IMR-90 (cell line): ENCODE data around the gene MPC1. TPM values are rescaled to one million over a fixed set of nuclear protein-coding genes. Genes with fewer than 3 reads are reported as not detected.

ENCODE experiments used
- ATAC-seq: fragments of 200-7000 bp; cut with Tn5 transposase; 2 replicates; pipeline ENCODE4 v1.9.1; 2020; ENCODE audit warnings: low read depth, mild to moderate bottlenecking, moderate library complexity
- BruUV-seq: library from RNA; stranded (reverse); fragments of 400-500 nt; replicated peaks from 2 replicates; lab custom pipeline; 2021; lab: Mats Ljungman, UMichigan
- CTCF ChIA-PET: fragments of 300-600 bp; formaldehyde crosslinking; extraction: SDS; loops from one replicate; lab custom pipeline; 2021; ENCODE audit warnings: antibody characterized with exemption; lab: Yijun Ruan, JAX
- POLR2A ChIA-PET: fragments of 300-600 bp; sonication (Branson Sonifier 250); formaldehyde crosslinking; loops from one replicate; lab custom pipeline; 2022; ENCODE audit warnings: antibody characterized with exemption; ENCODE audit not compliant: unreplicated experiment; lab: Charles Lee
- DNase-seq: peaks from one replicate; pipeline ENCODE4 v3.0.0; 2013
- H2AFZ ChIP-seq: replicated peaks from 2 replicates; pipeline ENCODE3; 2013; ENCODE audit warnings: low read length, mild to moderate bottlenecking; ENCODE audit not compliant: poor library complexity
- H2AK5ac ChIP-seq: 2 replicates; pipeline ENCODE4 v1.6.1; 2013; ENCODE audit warnings: low read depth, low read length, inconsistent platforms
- H2AK9ac ChIP-seq: replicated peaks from 2 replicates; pipeline ENCODE3; 2013; ENCODE audit warnings: mild to moderate bottlenecking, low read depth, low read length, moderate library complexity; ENCODE audit not compliant: poor library complexity
- H2BK120ac ChIP-seq: 2 replicates; pipeline ENCODE4 v1.6.1; 2013; ENCODE audit warnings: low read depth, low read length, inconsistent platforms
- H2BK15ac ChIP-seq: 3 replicates; pipeline ENCODE4 v1.6.1; 2013; ENCODE audit warnings: low read depth, low read length, inconsistent platforms
- H2BK20ac ChIP-seq: 2 replicates; pipeline ENCODE4 v1.6.1; 2013; ENCODE audit warnings: low read depth, mild to moderate bottlenecking, inconsistent platforms, low read length, moderate library complexity
- H2BK5ac ChIP-seq: 2 replicates; pipeline ENCODE4 v1.6.1; 2013; ENCODE audit warnings: mild to moderate bottlenecking, low read depth, low read length, inconsistent platforms; ENCODE audit not compliant: poor library complexity, severe bottlenecking
- H3K14ac ChIP-seq: replicated peaks from 2 replicates; pipeline ENCODE4 v1.6.1; 2013; ENCODE audit warnings: low read depth, low read length, inconsistent platforms
- H3K18ac ChIP-seq: 2 replicates; pipeline ENCODE4 v1.6.1; 2013; ENCODE audit warnings: low read depth, low read length, control low read depth
- H3K23ac ChIP-seq: 2 replicates; pipeline ENCODE4 v1.6.1; 2013; ENCODE audit warnings: low read depth, low read length, inconsistent platforms
- H3K27ac ChIP-seq: 2 replicates; pipeline ENCODE4 v1.5.1; 2013; ENCODE audit warnings: mild to moderate bottlenecking, control low read depth, low read length; ENCODE audit not compliant: insufficient read depth
- H3K27me3 ChIP-seq: 2 replicates; pipeline ENCODE4 v1.6.1; 2013; ENCODE audit warnings: low read length; ENCODE audit not compliant: control insufficient read depth, insufficient read depth
- H3K36me3 ChIP-seq: 2 replicates; pipeline ENCODE4 v1.6.1; 2013; ENCODE audit warnings: low read length, mixed read lengths; ENCODE audit not compliant: control insufficient read depth, insufficient read depth
- H3K4ac ChIP-seq: 2 replicates; pipeline ENCODE4 v1.6.1; 2013; ENCODE audit warnings: low read depth, low read length, inconsistent platforms
- H3K4me1 ChIP-seq: 2 replicates; pipeline ENCODE4 v1.6.1; 2013; ENCODE audit warnings: low read length, mixed read lengths; ENCODE audit not compliant: control insufficient read depth, insufficient read depth
- H3K4me2 ChIP-seq: 2 replicates; pipeline ENCODE4 v1.6.1; 2013; ENCODE audit warnings: low read depth, mild to moderate bottlenecking, control low read depth, low read length, moderate library complexity
- H3K4me3 ChIP-seq: 2 replicates; pipeline ENCODE4 v1.5.1; 2013; ENCODE audit warnings: low read depth, mild to moderate bottlenecking, control low read depth, low read length, moderate library complexity; ENCODE audit not compliant: insufficient read depth
- H3K56ac ChIP-seq: 2 replicates; pipeline ENCODE4 v1.6.1; 2013; ENCODE audit warnings: low read length, inconsistent platforms; ENCODE audit not compliant: insufficient read depth; ENCODE audit errors: extremely low read depth
- H3K79me1 ChIP-seq, 2 experiments: 2 replicates each; pipeline ENCODE4 v1.6.1; 2013; ENCODE audit warnings: low read length in 2 of 2, inconsistent platforms in 1 of 2, low read depth in 1 of 2
- H3K9ac ChIP-seq: 2 replicates; pipeline ENCODE4 v1.6.1; 2013; ENCODE audit warnings: low read depth, low read length, control low read depth
- H3K9me1 ChIP-seq: 2 replicates; pipeline ENCODE4 v1.6.1; 2013; ENCODE audit warnings: low read length, inconsistent platforms; ENCODE audit not compliant: insufficient read depth
- H3K9me3 ChIP-seq: 2 replicates; pipeline ENCODE4 v1.6.1; 2013; ENCODE audit warnings: low read length; ENCODE audit not compliant: control insufficient read depth, insufficient read depth
- H4K20me1 ChIP-seq: 2 replicates; pipeline ENCODE4 v1.6.1; 2013; ENCODE audit warnings: low read length, inconsistent platforms; ENCODE audit not compliant: insufficient read depth
- H4K5ac ChIP-seq: 2 replicates; pipeline ENCODE4 v1.6.1; 2013; ENCODE audit warnings: mild to moderate bottlenecking, low read depth, low read length, control low read depth
- H4K8ac ChIP-seq, 2 experiments: 2 replicates each; pipeline ENCODE4 v1.6.1; 2013; ENCODE audit warnings: low read depth in 2 of 2, low read length in 2 of 2, control low read depth in 1 of 2, inconsistent platforms in 1 of 2
- H4K91ac ChIP-seq: 2 replicates; pipeline ENCODE4 v1.6.1; 2013; ENCODE audit warnings: low read depth, low read length, inconsistent platforms; ENCODE audit not compliant: insufficient read depth
- BHLHE40 ChIP-seq: fragments of 150-350 bp; IDR thresholded peaks from 2 replicates; pipeline ENCODE4 v1.6.1; 2016; ENCODE audit warnings: mild to moderate bottlenecking, low read depth, low read length
- CEBPB ChIP-seq: IDR thresholded peaks from 2 replicates; pipeline ENCODE4 v1.6.1; 2012; ENCODE audit warnings: low read depth, low read length, improper control_type of control experiment
- CHD1 ChIP-seq: IDR thresholded peaks from 2 replicates; pipeline ENCODE4 v1.6.1; 2012; ENCODE audit warnings: low read depth, low read length, improper control_type of control experiment
- CTCF ChIP-seq: conservative IDR thresholded peaks from 2 replicates; pipeline ENCODE4 v1.5.1; 2012; ENCODE audit warnings: mild to moderate bottlenecking, low read depth, low read length, improper control_type of control experiment
- ELK1 ChIP-seq: fragments of 150-350 bp; IDR thresholded peaks from 2 replicates; pipeline ENCODE4 v1.6.1; 2016; ENCODE audit warnings: low read depth, mild to moderate bottlenecking, low read length, moderate library complexity, borderline replicate concordance
- FOS ChIP-seq: fragments of 150-350 bp; IDR thresholded peaks from 2 replicates; pipeline ENCODE4 v1.6.1; 2016; ENCODE audit warnings: low read depth, low read length
- MAFK ChIP-seq: IDR thresholded peaks from 2 replicates; pipeline ENCODE4 v1.6.1; 2012; ENCODE audit warnings: low read depth, low read length, improper control_type of control experiment
- MAZ ChIP-seq: IDR thresholded peaks from 2 replicates; pipeline ENCODE4 v1.6.1; 2012; ENCODE audit warnings: low read depth, mild to moderate bottlenecking, low read length, improper control_type of control experiment, moderate library complexity, borderline replicate concordance
- MXI1 ChIP-seq: IDR thresholded peaks from 2 replicates; pipeline ENCODE4 v1.6.1; 2012; ENCODE audit warnings: low read depth, mild to moderate bottlenecking, low read length, moderate library complexity, borderline replicate concordance
- NFE2L2 ChIP-seq: fragments of 150-350 bp; IDR thresholded peaks from 2 replicates; pipeline ENCODE4 v1.6.1; 2016; ENCODE audit warnings: low read depth, mild to moderate bottlenecking, low read length
- POLR2A ChIP-seq: IDR thresholded peaks from 2 replicates; pipeline ENCODE4 v1.6.1; 2012; ENCODE audit warnings: mild to moderate bottlenecking, low read depth, low read length
- RAD21 ChIP-seq: IDR thresholded peaks from 2 replicates; pipeline ENCODE4 v1.6.1; 2012; ENCODE audit warnings: low read length, improper control_type of control experiment
- RCOR1 ChIP-seq: IDR thresholded peaks from 2 replicates; pipeline ENCODE4 v1.6.1; 2012; ENCODE audit warnings: mild to moderate bottlenecking, low read length, improper control_type of control experiment; ENCODE audit not compliant: insufficient replicate concordance
- RFX5 ChIP-seq: IDR thresholded peaks from 2 replicates; pipeline ENCODE4 v1.8.0; 2012; ENCODE audit warnings: low read depth, mild to moderate bottlenecking, low read length, moderate library complexity
- SMC3 ChIP-seq: fragments of 150-350 bp; IDR thresholded peaks from 2 replicates; pipeline ENCODE4 v1.6.1; 2016; ENCODE audit warnings: low read depth, mild to moderate bottlenecking, antibody characterized with exemption, low read length, moderate library complexity
- USF2 ChIP-seq: fragments of 150-350 bp; IDR thresholded peaks from 2 replicates; pipeline ENCODE4 v1.6.1; 2017; ENCODE audit warnings: mild to moderate bottlenecking, antibody characterized with exemption, low read length, low read depth
- WGBS, 2 experiments: methylation state at CpG; one replicate each; pipeline versions ENCODE4 v1.1.5 to v1.1.7; 2013; ENCODE audit warnings: missing lambda C conversion rate in 2 of 2; ENCODE audit not compliant: insufficient read length in 1 of 2; ENCODE audit errors: extremely low coverage in 2 of 2; 5-methylcytosine and 5-hydroxymethylcytosine counted together
- dilution Hi-C: fragments of 300-500 bp; cut with HindIII; formaldehyde crosslinking; loops from one replicate; pipeline ENCODE4 v1.14.3; 2018; ENCODE audit warnings: low sequenced_read_pairs; ENCODE audit not compliant: unreplicated experiment
- in situ Hi-C: fragments of 300-500 bp; cut with MboI; formaldehyde crosslinking; loops from 3 replicates; pipeline ENCODE4 v1.14.3; 2019; ENCODE audit warnings: low sequenced_read_pairs, inconsistent platforms, mixed read lengths
- intact Hi-C: fragments of 100-400 bp; cut with micrococcal nuclease; formaldehyde crosslinking; loops from 2 replicates; pipeline ENCODE4 v1.10.0; 2022
- polyA plus RNA-seq, 3 experiments: library from polyadenylated mRNA; depleted of rRNA; stranded (reverse); fragments of >200 nt; gene quantifications; 2 replicates each; pipeline ENCODE4 v1.2.3, GENCODE V29; 2012; ENCODE audit warnings: low replicate concordance in 1 of 3
- total RNA-seq: library from RNA; depleted of rRNA; stranded (reverse); fragments of >200 nt; gene quantifications from 2 replicates; pipeline ENCODE4 v1.2.3, GENCODE V29; 2012

Gene MPC1
- total and polyA plus RNA-seq, 2 of the 4 experiments (the other 2 are of a cell fraction) = 10.9 to 12.0 TPM

GRCh38 chr6:166336847-166337246 is 45.9 kb downstream of the MPC1 start:
- no peak overlapping the region for H2BK20ac ChIP-seq
- no peak overlapping the region for H2AK9ac ChIP-seq
- no peak overlapping the region for H4K8ac ChIP-seq
- H3K4ac ChIP-seq = no peak overlapping the region
- in situ Hi-C loops = no loop called here
- H3K56ac ChIP-seq = no peak overlapping the region
- TF ChIP-seq SMC3 = no peak
- TF ChIP-seq USF2 = no peak
- no peak for TF ChIP-seq BHLHE40
- no peak for TF ChIP-seq CTCF
- no peak for TF ChIP-seq NFE2L2
- no peak for TF ChIP-seq FOS
- TF ChIP-seq CEBPB = no peak
- no peak for TF ChIP-seq ELK1
- TF ChIP-seq RFX5 = no peak
- no peak for TF ChIP-seq MAFK
- TF ChIP-seq CHD1 = no peak
- no peak for TF ChIP-seq RAD21
- no peak for TF ChIP-seq MAZ
- TF ChIP-seq MXI1 = no peak
- no peak for TF ChIP-seq RCOR1
- TF ChIP-seq POLR2A = no peak
- H2AK5ac ChIP-seq = no peak overlapping the region
- BruUV-seq = no TSS peak
- no peak overlapping the region for H2BK120ac ChIP-seq
- H3K27me3 ChIP-seq = no peaks in the 10 kb centered on the region
- ATAC-seq = no peak
- no peak overlapping the region for H3K9ac ChIP-seq
- ChIA-PET CTCF (no interaction called here), POLR2A (no interaction called here)
- peaks cover 85% of the 10 kb centered on the region for H4K20me1 ChIP-seq
- intact Hi-C loops = no loop called here
- peaks cover 12% of the 10 kb centered on the region for H3K9me1 ChIP-seq
- DNase-seq = no peak
- no peak overlapping the region for H4K91ac ChIP-seq
- no peak overlapping the region for H3K18ac ChIP-seq
- H4K5ac ChIP-seq = no peak overlapping the region
- no peak overlapping the region for H3K23ac ChIP-seq
- H3K4me1 ChIP-seq = peaks cover 7% of the 10 kb centered on the region; the same call in 1 of the 2 replicates
- no peak overlapping the region for H2AFZ ChIP-seq
- H3K4me2 ChIP-seq = no peak overlapping the region
- H2BK15ac ChIP-seq = no peak overlapping the region
- no CpG with 5 or more reads among the region's 3 CpGs for WGBS, 2 experiments
- H3K14ac ChIP-seq = no peak overlapping the region
- no peak overlapping the region for H3K4me3 ChIP-seq
- peaks cover 22% of the 10 kb centered on the region for H3K36me3 ChIP-seq
- peaks cover 26 to 88% of the 10 kb centered on the region in 2 experiments for H3K79me1 ChIP-seq
- no peak overlapping the region for H2BK5ac ChIP-seq
- no peaks in the 10 kb centered on the region for H3K9me3 ChIP-seq
- dilution Hi-C loops = no loop called here
- H3K27ac ChIP-seq = no peak overlapping the region
